GM19463 (cell line): ENCODE results near the gene KCNB1.

Experiments used
- ATAC-seq: cut with Tn5 transposase; IDR thresholded peaks from one replicate; pipeline ENCODE4 v1.9.1; 2021; ENCODE audit warnings: mild to moderate bottlenecking, moderate library complexity; ENCODE audit not compliant: unreplicated experiment

Gene KCNB1

DNA sequence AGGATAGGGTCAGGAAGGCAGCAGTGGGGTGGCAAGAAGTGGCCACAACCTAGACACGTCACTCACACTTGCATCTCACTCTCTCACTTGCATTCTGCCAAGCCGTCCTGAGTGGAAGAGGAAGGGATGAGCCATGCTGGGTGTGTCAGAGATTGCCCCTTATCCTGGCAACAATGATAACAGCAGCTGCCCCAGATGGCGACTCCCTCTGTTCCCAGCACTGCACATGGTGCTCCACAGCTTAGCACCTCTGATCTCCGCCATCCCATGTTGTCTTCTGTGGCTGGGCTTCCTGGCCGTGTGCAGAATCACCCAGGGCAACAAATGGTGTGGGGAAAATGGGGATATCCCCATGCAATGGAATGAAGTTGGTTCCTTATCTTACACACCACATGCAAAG lies 11.1 kb downstream of the KCNB1 start:
- no peak for ATAC-seq

- ATAC-seq, result no peak
These were observed 11.5 kb downstream of the KCNB1 start for GRCh38 chr20:49470922-49471321.

- no peak for ATAC-seq
These were observed 13.4 kb downstream of the KCNB1 start for GRCh38 chr20:49469060-49469459.

- ATAC-seq, result no peak
These were observed 14.1 kb downstream of the KCNB1 start for GRCh38 chr20:49468412-49468811.

DNA sequence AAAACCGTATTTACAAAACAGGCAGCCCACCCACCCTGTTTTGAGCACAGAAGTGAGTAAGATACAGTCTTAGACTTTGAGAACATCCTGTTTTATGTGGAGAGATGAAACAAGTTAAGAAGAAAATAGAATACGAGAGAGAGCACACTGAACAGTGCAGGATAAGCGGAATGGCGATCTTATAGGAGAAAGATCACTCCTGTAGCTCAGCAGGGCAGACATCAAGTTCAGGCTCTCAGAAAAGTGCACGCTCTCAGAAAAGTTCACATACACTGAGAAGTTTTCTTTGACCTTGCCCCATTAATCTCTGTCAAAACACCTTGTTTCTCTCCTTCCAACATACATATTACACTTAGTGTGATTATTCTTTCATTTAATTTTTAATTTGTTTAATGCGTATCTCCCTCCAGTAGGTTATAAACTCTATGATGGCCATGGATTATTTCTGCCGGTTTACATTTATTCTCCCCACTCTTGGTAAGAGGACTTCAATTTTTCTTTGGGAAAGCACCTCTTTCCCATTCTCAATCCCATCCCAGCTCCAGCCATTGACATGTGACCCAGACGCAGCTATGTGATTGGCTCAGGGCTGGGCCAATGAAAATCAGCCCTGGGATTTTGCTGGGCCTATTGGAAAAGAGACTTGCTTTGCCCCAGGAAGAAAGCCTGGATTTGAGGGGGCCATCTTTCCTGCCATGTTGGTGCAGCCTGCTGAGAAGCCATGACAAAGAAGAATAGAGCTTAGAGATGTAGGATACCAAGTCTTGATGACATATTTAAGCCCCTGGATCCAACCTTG lies 16.2 kb downstream of the KCNB1 start:
- no peak for ATAC-seq

GRCh38 chr20:49464556-49464955 lies 17.9 kb downstream of the KCNB1 start:
- no peak for ATAC-seq

GRCh38 chr20:49462626-49463025 lies 19.8 kb downstream of the KCNB1 start:
- no peak for ATAC-seq

GRCh38 chr20:49461894-49462620 lies 20.4 kb downstream of the KCNB1 start:
- no peak for ATAC-seq

DNA sequence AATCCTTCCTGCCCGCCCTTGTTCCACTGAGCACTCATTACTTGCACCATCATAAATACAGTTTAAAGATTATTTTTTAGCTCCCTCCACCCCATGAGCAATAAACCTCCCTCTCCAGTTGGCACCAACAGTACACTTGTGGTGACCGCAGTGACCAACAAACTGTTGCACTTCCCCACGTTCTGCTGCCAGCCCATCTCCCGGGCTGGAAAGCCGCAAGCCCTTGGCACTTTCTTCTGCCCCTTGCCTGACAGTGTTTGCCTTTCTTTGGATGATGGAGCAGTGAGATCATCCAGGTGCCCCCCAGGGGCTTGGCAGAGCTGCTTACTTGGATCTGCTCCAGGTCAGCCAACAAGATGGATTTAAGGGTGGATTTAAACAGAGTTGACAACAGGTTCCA lies 21.6 kb downstream of the KCNB1 start:
- ATAC-seq, result no peak

- no peak for ATAC-seq
These were observed 22.3 kb downstream of the KCNB1 start for GRCh38 chr20:49460131-49460530.

GRCh38 chr20:49459684-49460083 lies 22.8 kb downstream of the KCNB1 start:
- no peak for ATAC-seq

DNA sequence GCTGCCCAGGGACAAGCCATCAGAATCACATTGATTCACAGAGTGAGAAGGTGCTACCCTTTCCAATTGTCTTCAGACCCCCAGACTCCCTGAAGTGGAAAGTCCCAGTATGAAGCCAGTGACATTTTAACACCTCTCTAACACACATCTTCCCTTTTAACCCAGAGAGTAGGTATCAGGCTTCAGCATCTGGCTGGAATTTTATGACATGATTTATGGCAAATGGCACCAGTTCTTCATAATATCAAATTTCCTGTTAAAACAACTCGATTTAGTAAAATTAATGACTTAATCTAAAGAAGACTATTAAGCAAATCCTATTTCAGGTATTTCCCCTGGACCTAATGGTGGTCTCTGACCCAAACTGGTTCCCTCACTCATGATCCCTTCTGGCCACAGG lies 25.0 kb downstream of the KCNB1 start:
- ATAC-seq, result no peak

DNA sequence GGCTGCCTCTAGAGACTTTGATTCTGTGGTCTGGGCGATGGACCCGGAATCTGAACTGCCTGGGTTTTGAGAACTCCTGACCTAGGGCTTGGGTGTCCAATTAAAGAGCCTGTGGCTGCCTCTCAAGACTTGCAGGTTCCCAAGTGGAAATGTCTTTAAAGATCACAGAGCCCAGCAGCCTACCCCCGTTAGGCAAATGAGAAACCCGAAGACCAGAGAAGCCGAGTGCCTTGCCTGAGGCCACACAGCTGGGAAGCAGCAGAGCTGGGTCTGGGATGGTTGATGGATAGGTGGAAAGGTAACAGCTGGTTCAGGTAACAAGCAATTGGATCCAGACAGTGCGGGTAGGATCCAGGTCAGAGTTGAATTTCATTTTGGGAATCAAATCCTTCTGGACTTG lies 25.8 kb downstream of the KCNB1 start:
- ATAC-seq, result no peak

- ATAC-seq, result no peak
These were observed 26.8 kb downstream of the KCNB1 start for GRCh38 chr20:49455691-49456090.

DNA sequence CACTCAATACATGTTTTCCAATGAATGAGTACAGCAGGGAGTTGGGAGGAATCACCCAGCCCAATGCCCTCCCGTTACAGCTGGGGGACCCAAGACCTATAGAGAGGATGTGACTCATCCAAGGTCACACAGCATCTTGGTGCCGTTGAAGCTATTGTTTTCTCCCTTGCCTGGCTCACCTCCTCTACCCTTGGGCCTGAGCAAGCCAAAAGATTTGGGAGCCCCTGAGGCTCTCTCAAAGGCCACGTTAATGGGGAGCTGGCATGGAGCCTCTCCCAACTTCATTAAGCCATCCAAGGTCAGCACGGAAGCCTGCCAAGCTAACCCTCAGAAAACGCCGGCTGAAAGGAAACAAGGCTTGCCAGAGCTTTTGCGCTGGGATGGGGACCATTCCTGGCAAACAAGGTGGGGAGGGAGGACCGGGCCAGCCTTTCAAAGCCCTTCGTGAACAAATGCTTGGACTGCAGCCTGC lies 30.4 kb downstream of the KCNB1 start:
- ATAC-seq, result no peak

GRCh38 chr20:49450281-49450721 lies 32.2 kb downstream of the KCNB1 start:
- no peak for ATAC-seq

DNA sequence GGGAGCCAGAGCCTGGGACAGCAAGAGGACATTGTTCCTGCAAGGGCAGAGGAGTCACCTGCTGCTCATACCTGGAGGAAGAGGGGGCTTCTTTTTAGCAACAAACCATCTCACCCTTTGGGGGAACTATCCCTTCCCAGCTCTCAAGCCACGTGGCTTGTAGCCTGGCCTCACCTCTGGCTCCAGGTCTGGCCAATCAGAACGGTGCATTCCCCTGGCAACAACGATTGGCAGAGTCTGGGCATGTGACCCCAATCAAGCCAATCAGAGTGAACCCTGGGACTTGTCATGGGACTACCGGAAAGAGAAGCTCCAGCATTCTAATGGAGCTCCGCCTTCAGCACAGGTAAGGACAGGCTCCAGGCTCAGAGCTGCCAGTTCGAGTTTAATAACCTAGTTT lies 33.6 kb downstream of the KCNB1 start:
- no peak for ATAC-seq

GRCh38 chr20:49447946-49448809 lies 34.3 kb downstream of the KCNB1 start:
- ATAC-seq, result no peak

- no peak for ATAC-seq
These were observed 35.1 kb downstream of the KCNB1 start for GRCh38 chr20:49447364-49447763.

- ATAC-seq, result no peak
These were observed 35.7 kb downstream of the KCNB1 start for GRCh38 chr20:49446808-49447207.

- ATAC-seq, result no peak
These were observed 36.4 kb downstream of the KCNB1 start for GRCh38 chr20:49446080-49446479.
